GM19043 (cell line): ENCODE results near the gene GPR75.

Experiments used
- ATAC-seq: cut with Tn5 transposase; IDR thresholded peaks from one replicate; pipeline ENCODE4 v1.9.1; 2021; ENCODE audit warnings: low read depth; ENCODE audit not compliant: unreplicated experiment

GPR75 gene

DNA sequence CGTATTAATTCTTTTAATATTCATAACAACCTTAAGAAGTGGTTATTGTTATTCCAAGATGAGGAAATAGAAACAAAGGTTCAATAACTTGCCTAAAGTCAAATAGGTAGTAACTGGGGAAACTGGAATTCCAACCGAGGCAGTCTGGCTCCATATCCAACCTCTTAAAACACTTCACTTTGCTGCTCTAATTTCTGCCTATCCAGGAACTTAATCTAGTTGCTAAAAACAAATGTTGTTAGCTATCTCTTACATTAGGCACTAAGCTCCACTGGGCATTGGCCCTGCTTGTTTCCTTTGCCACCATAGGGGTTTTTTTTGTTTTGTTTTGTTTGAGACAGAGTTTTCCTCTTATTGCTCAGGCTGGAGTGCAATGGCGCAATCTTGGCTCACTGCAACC is 48.2 kb downstream of the GPR75 start:
- no peak for ATAC-seq
